Left forelimb (tissue), 1 donor: ENCODE measurements around the gene PTPRCAP.
"Not testable (repeated sequence)": the region's sequence is repeated elsewhere in the genome, so short reads cannot be mapped to it uniquely, and the experiment has no call there.

ENCODE experiments used
- DNase-seq: peaks from one replicate; pipeline ENCODE4 v3.0.0-alpha.2; 2018; ENCODE audit warnings: low spot score

The PTPRCAP gene

GRCh38 chr11:67440229-67441097 is 3.0 kb upstream of the PTPRCAP start:
- no peak for DNase-seq

DNA sequence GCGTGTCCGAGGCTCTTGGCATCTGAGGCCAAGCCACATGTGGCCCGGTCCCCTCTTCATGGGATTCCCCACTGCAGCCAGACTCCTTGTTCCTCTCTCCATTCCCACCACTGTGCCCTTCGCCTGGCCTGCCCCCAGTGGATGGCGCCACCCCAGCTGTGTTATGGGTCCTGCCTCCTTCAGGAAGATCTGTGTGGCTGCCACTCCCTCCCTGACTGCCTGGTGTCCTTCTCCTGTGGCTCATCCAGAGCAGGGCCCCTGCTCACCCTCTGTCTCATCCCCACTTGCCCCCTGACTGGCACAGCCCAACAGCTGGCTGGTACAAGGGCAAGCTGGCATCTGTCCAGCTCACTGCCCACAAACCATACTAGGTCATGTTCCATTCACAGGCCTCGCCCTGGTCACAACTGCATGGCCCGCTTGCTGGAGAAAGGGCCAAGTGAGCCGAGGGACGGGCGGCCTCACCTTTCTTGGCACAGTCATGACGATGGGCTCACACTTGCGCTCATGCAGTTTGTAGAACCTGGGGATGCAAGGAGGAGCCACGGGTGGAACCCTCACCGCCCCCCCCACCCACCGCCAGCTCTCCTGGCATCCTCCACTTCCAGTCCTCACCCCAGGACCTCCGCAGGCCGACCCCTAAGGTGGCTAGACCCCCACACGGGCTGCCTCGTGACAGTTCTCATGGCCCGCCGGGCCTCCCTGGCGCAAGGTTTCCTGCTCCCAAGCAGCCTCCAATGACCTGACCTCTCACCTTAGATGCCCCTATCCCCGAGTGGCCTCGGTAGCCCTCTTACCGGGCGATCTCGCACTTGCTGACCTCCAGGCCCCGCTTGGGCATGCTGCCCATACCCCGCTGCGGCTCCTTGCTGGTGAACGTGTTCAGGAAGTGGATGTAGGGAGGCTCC is 2.1 kb upstream of the PTPRCAP start:
- DNase-seq: no peak

DNA sequence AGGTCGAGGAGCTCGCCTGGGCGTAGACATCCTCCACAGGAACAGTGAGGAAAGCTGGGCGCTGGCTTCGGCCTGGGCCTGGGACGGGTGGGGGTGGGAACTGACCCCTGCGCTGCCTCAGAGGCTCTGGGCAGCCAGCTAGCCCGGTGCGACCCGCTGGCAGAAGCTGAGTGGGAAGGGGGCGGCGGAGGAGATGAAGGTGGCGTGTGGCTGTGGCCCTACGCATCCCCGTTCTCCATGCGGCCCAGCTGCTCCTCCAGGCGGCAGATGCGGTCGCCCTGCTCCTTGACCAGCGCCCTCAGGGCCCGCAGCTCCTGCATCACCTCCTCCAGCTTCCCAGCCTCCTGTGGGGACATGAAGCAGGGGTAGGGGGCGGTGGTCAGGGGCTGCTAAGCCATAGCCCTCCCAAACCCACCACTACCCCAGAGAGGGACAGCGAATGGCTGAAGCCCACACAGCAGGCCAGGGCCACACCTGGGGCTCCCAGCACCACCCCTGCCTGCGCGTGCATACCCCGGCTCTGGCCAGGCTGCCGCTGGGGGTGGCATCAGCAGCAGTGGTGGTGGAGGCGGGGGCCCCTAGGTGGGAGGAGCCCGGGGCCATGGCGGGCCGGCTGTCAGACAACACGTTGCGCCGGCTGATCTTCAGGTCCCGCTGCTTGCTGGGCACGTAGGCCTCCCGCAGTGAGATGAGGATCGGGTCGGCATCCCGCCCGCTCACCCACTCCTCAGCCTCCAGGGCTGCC is 848 bp upstream of the PTPRCAP start:
- DNase-seq: no peak

DNA sequence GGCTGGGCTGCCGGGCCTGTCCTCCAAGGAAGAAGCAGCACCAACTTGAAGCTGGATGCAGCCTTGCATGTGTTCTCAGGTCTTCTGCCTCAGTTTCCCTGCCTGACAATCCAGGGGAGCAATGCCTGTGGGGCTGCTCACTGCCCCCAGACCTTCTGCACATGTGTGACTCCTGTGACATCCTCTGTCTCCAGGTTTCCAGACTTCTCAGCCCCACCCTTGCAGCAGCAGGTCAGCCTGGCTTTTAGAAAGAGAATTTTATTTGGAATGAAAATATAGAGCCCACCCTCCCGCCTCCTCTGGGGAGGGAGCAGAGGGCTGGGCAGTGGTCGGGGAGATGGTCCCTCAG is 301 bp upstream of the PTPRCAP start:
- DNase-seq: no peak

- no peak for DNase-seq
These were observed 912 bp downstream of the PTPRCAP start for GRCh38 chr11:67436459-67437081.

- no peak for DNase-seq
These were observed 1.6 kb downstream of the PTPRCAP start for GRCh38 chr11:67435727-67436458.

GRCh38 chr11:67435031-67435726 is 2.3 kb downstream of the PTPRCAP start:
- no peak for DNase-seq

GRCh38 chr11:67434395-67434881 is 3.0 kb downstream of the PTPRCAP start:
- DNase-seq: no peak

GRCh38 chr11:67433536-67434394 is 3.7 kb downstream of the PTPRCAP start:
- DNase-seq: no peak

GRCh38 chr11:67432655-67433349 is 4.7 kb downstream of the PTPRCAP start:
- no peak for DNase-seq

- no peak for DNase-seq
These were observed 5.9 kb downstream of the PTPRCAP start for GRCh38 chr11:67431346-67432249.

GRCh38 chr11:67429722-67430121 is 7.8 kb downstream of the PTPRCAP start:
- DNase-seq: no peak

GRCh38 chr11:67429038-67429668 is 8.3 kb downstream of the PTPRCAP start:
- no peak for DNase-seq

GRCh38 chr11:67428052-67429001 is 9.2 kb downstream of the PTPRCAP start, which contains the start of gene RPS6KB2:
Gene RPS6KB2, plus strand, starts transcription at chr11:67428494. Its CDS starts 52 bp downstream, at chr11:67428546.
- DNase-seq: peak; percentile 98

DNA sequence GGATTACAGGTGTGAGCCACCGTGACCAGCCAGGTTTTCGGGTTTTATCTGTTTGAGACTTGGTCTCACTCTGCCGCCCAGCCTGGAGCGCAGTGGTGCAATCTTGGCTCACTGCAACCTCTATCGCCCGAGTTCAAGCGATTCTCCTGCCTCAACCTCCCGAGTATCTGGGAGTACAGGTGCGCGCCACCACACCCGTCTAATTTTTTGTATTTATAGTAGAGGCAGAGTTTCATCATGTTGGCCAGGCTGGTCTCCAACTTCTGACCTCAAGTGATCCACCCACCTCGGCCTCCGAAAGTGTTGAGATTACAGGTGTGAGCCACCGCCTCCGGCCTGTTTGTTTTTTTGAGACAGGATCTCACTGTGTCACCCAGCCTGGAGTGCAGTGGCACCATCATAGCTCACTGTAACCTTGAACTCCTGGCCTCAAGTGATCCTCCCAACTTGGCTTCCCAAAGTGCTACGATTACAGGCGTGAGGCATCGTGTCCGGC is 10.1 kb downstream of the PTPRCAP start:
- DNase-seq: not testable (repeated sequence)
